Measurements from ENCODE around the gene PSAT1. TPM values are rescaled to one million over a fixed set of nuclear protein-coding genes. Genes with fewer than 3 reads are reported as not detected.
A peak's percentile ranks its signal among the peaks of the same experiment; 100 is the strongest.

PSAT1 gene
- total and polyA plus RNA-seq, 2 of the 13 experiments (the other 11 are each of a cell fraction or from before 2014, with no cell fraction given), result 135 to 229 TPM

- TF ChIP-seq GMEB1 (CRISPR knock-in tag; IDR thresholded peaks at IDR 0.05; ENCODE audit: borderline replicate concordance), result no peak
- no peak for TF ChIP-seq KLF12 (CRISPR knock-in tag; IDR thresholded peaks at IDR 0.05; ENCODE audit: borderline replicate concordance)
- TF ChIP-seq TOPORS (CRISPR knock-in tag; IDR thresholded peaks at IDR 0.05), result no peak
- TF ChIP-seq CERS6 (CRISPR knock-in tag; IDR thresholded peaks at IDR 0.05), result no peak
- no peak for TF ChIP-seq ATF3 (CRISPR knock-in tag; IDR thresholded peaks at IDR 0.05)
- no peak for TF ChIP-seq ZNF512 (CRISPR knock-in tag; IDR thresholded peaks at IDR 0.05)
- no peak for TF ChIP-seq ZBTB4 (CRISPR knock-in tag; IDR thresholded peaks at IDR 0.05; ENCODE audit: borderline replicate concordance)
- no peak for TF ChIP-seq ZNF501 (CRISPR knock-in tag; IDR thresholded peaks at IDR 0.05)
- no peak for TF ChIP-seq SATB2 (CRISPR knock-in tag; IDR thresholded peaks at IDR 0.05)
- TF ChIP-seq GRHL1 (CRISPR knock-in tag; conservative IDR thresholded peaks at IDR 0.05), result no peak
- no peak for TF ChIP-seq PAF1 (CRISPR knock-in tag; IDR thresholded peaks at IDR 0.05)
- no peak for TF ChIP-seq ZNF17 (CRISPR knock-in tag; IDR thresholded peaks at IDR 0.05)
- no peak for TF ChIP-seq GFI1 (CRISPR knock-in tag; IDR thresholded peaks at IDR 0.05; ENCODE audit: borderline replicate concordance)
- no peak for TF ChIP-seq HOXA5 (CRISPR knock-in tag; IDR thresholded peaks at IDR 0.05)
- TF ChIP-seq MATR3 (CRISPR knock-in tag; IDR thresholded peaks at IDR 0.05), result no peak
- TF ChIP-seq ZNF33A (CRISPR knock-in tag; IDR thresholded peaks at IDR 0.05; ENCODE audit: borderline replicate concordance), result no peak
- no peak for TF ChIP-seq ZBTB7B (CRISPR knock-in tag; IDR thresholded peaks at IDR 0.05)
- peak; percentile 50; the same call in 1 of the 2 replicates for TF ChIP-seq MEF2D (CRISPR knock-in tag; IDR thresholded peaks at IDR 0.05)
- TF ChIP-seq MAX (IDR thresholded peaks at IDR 0.05), result no peak
- no peak for TF ChIP-seq ZNF10 (CRISPR knock-in tag; IDR thresholded peaks at IDR 0.05; ENCODE audit: borderline replicate concordance, low read depth)
Observed at GRCh38 chr9:78354324-78354973, 57.5 kb downstream of the PSAT1 start (continued).

Measured in HepG2 (cell line).